Neural progenitor cell (in vitro differentiated cells): ENCODE measurements around the gene EMC7. TPM values are rescaled to one million over a fixed set of nuclear protein-coding genes. Genes with fewer than 3 reads are reported as not detected.

Experiments used
- DNase-seq: peaks from one replicate; pipeline ENCODE4 v3.0.0-alpha.2; 2016; ENCODE audit warnings: low spot score
- H2AFZ ChIP-seq: fragments of 200-600 bp; sonication (generic); replicated peaks from 2 replicates; pipeline ENCODE4 v1.6.1; 2016; ENCODE audit warnings: antibody characterized with exemption
- H3F3A ChIP-seq: fragments of 200-600 bp; sonication (generic); 2 replicates; pipeline ENCODE4 v1.6.1; 2016; ENCODE audit warnings: antibody characterized with exemption, low read depth
- H3K27ac ChIP-seq: fragments of 200-600 bp; sonication (generic); 2 replicates; pipeline ENCODE4 v1.5.1; 2016; ENCODE audit warnings: mild to moderate bottlenecking
- H3K27me3 ChIP-seq: fragments of 200-600 bp; sonication (generic); 2 replicates; pipeline ENCODE4 v1.6.1; 2016; ENCODE audit warnings: mild to moderate bottlenecking, moderate library complexity
- H3K36me3 ChIP-seq: fragments of 200-600 bp; sonication (generic); 2 replicates; pipeline ENCODE4 v1.5.1; 2016
- H3K4me1 ChIP-seq: fragments of 200-600 bp; sonication (generic); 2 replicates; pipeline ENCODE4 v1.6.1; 2016; ENCODE audit warnings: mixed run types
- H3K4me2 ChIP-seq: fragments of 200-600 bp; sonication (generic); 2 replicates; pipeline ENCODE4 v1.6.1; 2016
- H3K4me3 ChIP-seq: fragments of 200-600 bp; sonication (generic); 2 replicates; pipeline ENCODE4 v1.5.1; 2016
- H3K79me2 ChIP-seq: fragments of 200-600 bp; sonication (generic); 2 replicates; pipeline ENCODE4 v1.6.1; 2016; ENCODE audit warnings: low read depth
- H3K9ac ChIP-seq: fragments of 200-600 bp; sonication (generic); 2 replicates; pipeline ENCODE4 v1.6.1; 2016
- H3K9me3 ChIP-seq: fragments of 200-600 bp; sonication (generic); 2 replicates; pipeline ENCODE4 v1.5.1; 2016; ENCODE audit warnings: low read depth
- H4K20me1 ChIP-seq: fragments of 200-600 bp; sonication (generic); 2 replicates; pipeline ENCODE4 v1.6.1; 2016; ENCODE audit warnings: low read depth
- H3K27ac Mint-ChIP-seq: 3 replicates; pipeline ENCODE4 v1.8.0; 2021; ENCODE audit warnings: mixed read lengths
- H3K27me3 Mint-ChIP-seq: 2 replicates; pipeline ENCODE4 v1.8.0; 2022; ENCODE audit warnings: low read depth, mild to moderate bottlenecking, inconsistent platforms, moderate library complexity, mixed read lengths; ENCODE audit not compliant: insufficient read depth
- H3K36me3 Mint-ChIP-seq: 3 replicates; pipeline ENCODE4 v1.8.0; 2021; ENCODE audit warnings: mixed read lengths
- H3K4me1 Mint-ChIP-seq: 3 replicates; pipeline ENCODE4 v1.8.0; 2021; ENCODE audit warnings: mixed read lengths
- H3K4me3 Mint-ChIP-seq: 3 replicates; pipeline ENCODE4 v1.8.0; 2021; ENCODE audit warnings: mild to moderate bottlenecking, moderate library complexity, mixed read lengths
- H3K9me3 Mint-ChIP-seq: 3 replicates; pipeline ENCODE4 v1.8.0; 2020; ENCODE audit warnings: mixed read lengths
- EZH2 ChIP-seq: fragments of 200-600 bp; sonication (generic); IDR thresholded peaks from 2 replicates; pipeline ENCODE4 v1.6.1; 2017; ENCODE audit warnings: antibody characterized with exemption, mild to moderate bottlenecking, moderate library complexity
- EZH2phosphoT487 ChIP-seq: fragments of 200-600 bp; sonication (generic); IDR thresholded peaks from 2 replicates; pipeline ENCODE4 v1.6.1; 2017; ENCODE audit warnings: antibody characterized with exemption
- total RNA-seq: library from RNA; depleted of rRNA; stranded (reverse); fragments of >200 nt; gene quantifications from 2 replicates; pipeline ENCODE4 v1.2.3, GENCODE V29; 2015; ENCODE audit warnings: low replicate concordance
- TF ChIP-seq, protein P1 (sequence below): fragments of 200-600 bp; sonication (generic); IDR thresholded peaks from 2 replicates; pipeline ENCODE4 v1.5.1; 2017; ENCODE audit warnings: antibody characterized with exemption, mild to moderate bottlenecking

The EMC7 gene
- total RNA-seq, 1 donor from 2014 or later: 25.6 TPM

DNA sequence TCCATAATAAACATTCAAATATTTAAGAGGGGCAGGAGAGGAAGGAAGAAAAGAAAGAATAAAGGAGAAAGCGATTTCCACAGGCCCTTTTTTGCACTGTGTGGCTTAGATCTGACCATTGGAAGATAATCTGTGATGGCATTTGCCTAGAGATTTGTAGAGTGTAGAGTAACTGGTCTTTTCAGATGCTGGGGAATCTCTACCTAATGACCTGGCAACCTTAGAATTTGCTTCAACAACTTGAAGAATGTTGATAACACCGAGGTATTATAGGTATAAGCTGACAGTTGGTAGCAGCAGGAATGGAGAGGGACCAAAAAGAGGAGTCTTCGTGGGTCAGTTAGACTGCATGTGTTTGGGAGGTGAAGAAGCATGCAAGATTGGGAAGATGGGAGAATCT, 41.7 kb downstream of the EMC7 start:
- H3K4me3 ChIP-seq: no peak overlapping the region

DNA sequence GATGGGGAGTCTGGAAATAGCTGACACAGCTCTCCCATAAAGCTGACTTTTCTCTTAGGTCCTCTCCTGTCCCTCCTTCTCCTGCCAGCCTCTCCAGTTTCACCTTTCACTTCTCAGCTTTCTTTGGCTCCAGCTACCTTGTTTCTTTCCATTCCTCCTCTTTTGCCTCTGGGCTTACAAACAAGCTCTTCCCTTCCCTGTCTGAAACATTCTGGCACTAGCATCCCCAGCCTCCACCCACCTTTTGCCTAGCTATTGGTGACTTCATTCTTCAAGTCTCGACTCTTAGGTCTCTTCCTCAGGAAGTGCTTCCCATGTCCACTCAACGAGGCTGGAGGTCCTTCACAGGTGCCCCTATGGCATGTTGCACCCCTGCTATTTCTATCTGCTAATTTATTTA, 42.2 kb downstream of the EMC7 start:
- Histone ChIP-seq H3K27me3 (no peaks in the 10 kb centered on the region), H3K9me3 (no peaks in the 10 kb centered on the region), H3K27ac (no peak overlapping the region), H3F3A (no peaks in the 10 kb centered on the region), H3K36me3 (no peaks in the 10 kb centered on the region), H3K4me2 (no peak overlapping the region), H3K4me3 (no peak overlapping the region), H3K9ac (no peak overlapping the region), H2AFZ (no peak overlapping the region), H3K79me2 (no peaks in the 10 kb centered on the region), H4K20me1 (no peaks in the 10 kb centered on the region), H3K4me1 (no peaks in the 10 kb centered on the region)
- Mint-ChIP-seq H3K9me3 (peaks cover under 1% of the 10 kb centered on the region), H3K27me3 (peaks cover 2% of the 10 kb centered on the region), H3K27ac (no peak overlapping the region), H3K36me3 (no peaks in the 10 kb centered on the region), H3K4me1 (peaks cover 3% of the 10 kb centered on the region), H3K4me3 (no peak overlapping the region)
- TF ChIP-seq EZH2 (no peak), EZH2phosphoT487 (no peak)
- TF ChIP-seq, protein P1, sequence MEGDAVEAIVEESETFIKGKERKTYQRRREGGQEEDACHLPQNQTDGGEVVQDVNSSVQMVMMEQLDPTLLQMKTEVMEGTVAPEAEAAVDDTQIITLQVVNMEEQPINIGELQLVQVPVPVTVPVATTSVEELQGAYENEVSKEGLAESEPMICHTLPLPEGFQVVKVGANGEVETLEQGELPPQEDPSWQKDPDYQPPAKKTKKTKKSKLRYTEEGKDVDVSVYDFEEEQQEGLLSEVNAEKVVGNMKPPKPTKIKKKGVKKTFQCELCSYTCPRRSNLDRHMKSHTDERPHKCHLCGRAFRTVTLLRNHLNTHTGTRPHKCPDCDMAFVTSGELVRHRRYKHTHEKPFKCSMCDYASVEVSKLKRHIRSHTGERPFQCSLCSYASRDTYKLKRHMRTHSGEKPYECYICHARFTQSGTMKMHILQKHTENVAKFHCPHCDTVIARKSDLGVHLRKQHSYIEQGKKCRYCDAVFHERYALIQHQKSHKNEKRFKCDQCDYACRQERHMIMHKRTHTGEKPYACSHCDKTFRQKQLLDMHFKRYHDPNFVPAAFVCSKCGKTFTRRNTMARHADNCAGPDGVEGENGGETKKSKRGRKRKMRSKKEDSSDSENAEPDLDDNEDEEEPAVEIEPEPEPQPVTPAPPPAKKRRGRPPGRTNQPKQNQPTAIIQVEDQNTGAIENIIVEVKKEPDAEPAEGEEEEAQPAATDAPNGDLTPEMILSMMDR: no peak
- no peak for DNase-seq

More for the DNA sequence above, 41.7 kb downstream of the EMC7 start:
- Mint-ChIP-seq H3K9me3 (no peaks in the 10 kb centered on the region), H3K36me3 (no peaks in the 10 kb centered on the region), H3K4me1 (peaks cover 3% of the 10 kb centered on the region), H3K27me3 (peaks cover 2% of the 10 kb centered on the region), H3K27ac (no peak overlapping the region), H3K4me3 (no peak overlapping the region)
- Histone ChIP-seq H3K4me1 (no peaks in the 10 kb centered on the region), H3K27me3 (no peaks in the 10 kb centered on the region), H3F3A (no peaks in the 10 kb centered on the region), H3K9me3 (no peaks in the 10 kb centered on the region), H3K36me3 (no peaks in the 10 kb centered on the region), H3K79me2 (no peaks in the 10 kb centered on the region), H3K4me2 (no peak overlapping the region), H2AFZ (no peak overlapping the region), H3K27ac (no peak overlapping the region), H4K20me1 (no peaks in the 10 kb centered on the region), H3K9ac (no peak overlapping the region)
- no peak for TF ChIP-seq EZH2phosphoT487
- no peak for TF ChIP-seq EZH2
- TF ChIP-seq, protein P1: no peak
- no peak for DNase-seq

DNA sequence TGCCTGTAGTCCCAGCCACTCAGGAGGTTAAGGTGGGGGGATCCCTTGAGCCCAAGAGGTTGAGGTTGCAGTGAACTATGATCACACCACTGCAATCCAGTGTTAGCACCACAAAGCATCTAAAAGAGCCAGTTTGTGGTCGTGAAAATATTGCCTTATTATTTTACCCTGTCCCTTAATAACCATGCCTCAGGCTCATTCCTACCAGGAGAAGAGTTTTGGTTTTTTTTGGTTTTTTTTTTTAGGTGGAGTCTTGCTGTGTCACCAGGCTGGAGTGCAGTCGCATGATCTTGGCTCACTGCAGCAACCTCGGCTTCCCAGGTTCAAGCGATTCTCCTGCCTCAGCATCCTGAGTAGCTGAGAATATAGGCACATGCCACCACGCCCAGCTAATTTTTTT, 44.8 kb downstream of the EMC7 start:
- no peak for DNase-seq
- peaks cover 2% of the 10 kb centered on the region for H3K4me1 Mint-ChIP-seq
- TF ChIP-seq, protein P1: no peak
- TF ChIP-seq EZH2phosphoT487 (no peak), EZH2 (no peak)
- no peaks in the 10 kb centered on the region for H3K36me3 Mint-ChIP-seq
- no peaks in the 10 kb centered on the region for H3K79me2 ChIP-seq
- no peaks in the 10 kb centered on the region for H4K20me1 ChIP-seq
- no peaks in the 10 kb centered on the region for H3K4me1 ChIP-seq
- no peak overlapping the region for H3K27ac ChIP-seq
- H3K4me2 ChIP-seq: no peak overlapping the region
- no peak overlapping the region for H2AFZ ChIP-seq
- H3K4me3 Mint-ChIP-seq: no peak overlapping the region
- H3K36me3 ChIP-seq: no peaks in the 10 kb centered on the region
- H3K9me3 ChIP-seq: no peaks in the 10 kb centered on the region
- H3K27me3 Mint-ChIP-seq: no peaks in the 10 kb centered on the region
- H3K27me3 ChIP-seq: no peaks in the 10 kb centered on the region
- H3F3A ChIP-seq: no peaks in the 10 kb centered on the region
- no peak overlapping the region for H3K4me3 ChIP-seq
- no peak overlapping the region for H3K27ac Mint-ChIP-seq
- peaks cover 13% of the 10 kb centered on the region for H3K9me3 Mint-ChIP-seq
- no peak overlapping the region for H3K9ac ChIP-seq
